ENCODE results near the gene SPECC1L.

- TF ChIP-seq CTCF (conservative IDR thresholded peaks at IDR 0.05; ENCODE audit: low read depth, low read length) (no peak), EZH2 (IDR thresholded peaks at IDR 0.05; ENCODE audit: low read length, unreplicated experiment) (no peak), EZH2phosphoT487 (IDR thresholded peaks at IDR 0.05; ENCODE audit: borderline replicate concordance, low read length) (no peak)
Observed at GRCh38 chr22:24430431-24431308, 160.0 kb downstream of the SPECC1L start.

Data from PC-3 (cell line).